AG04450 (cell line): Measurements from ENCODE around the gene CRTC3. TPM values are rescaled to one million over a fixed set of nuclear protein-coding genes. Genes with fewer than 3 reads are reported as not detected.
"Not testable (repeated sequence)": the region's sequence is repeated elsewhere in the genome, so short reads cannot be mapped to it uniquely, and the experiment has no call there.

Experiments
- CTCF ChIA-PET: fragments of 300-600, 350-600 bp; formaldehyde crosslinking; extraction: SDS; loops from one replicate; lab custom pipeline; 2022; ENCODE audit warnings: antibody characterized with exemption, inconsistent platforms; lab: Charles Lee
- POLR2A ChIA-PET: fragments of 350-600 bp; formaldehyde crosslinking; extraction: SDS; loops from one replicate; lab custom pipeline; 2021; ENCODE audit warnings: antibody characterized with exemption, inconsistent platforms; lab: Yijun Ruan, JAX
- DNase-seq: peaks from one replicate; pipeline ENCODE4 v3.0.0-alpha.2; 2011; ENCODE audit warnings: low read depth, low spot score
- H3K27ac ChIP-seq: one replicate; pipeline ENCODE4 v1.5.1; 2012; ENCODE audit warnings: low read depth, low read length, control low read depth
- H3K27me3 ChIP-seq: one replicate; pipeline ENCODE4 v1.6.0; 2012; ENCODE audit warnings: low read length; ENCODE audit not compliant: control insufficient read depth, insufficient read depth
- H3K4me3 ChIP-seq: 2 replicates; pipeline ENCODE4 v1.5.1; 2011; ENCODE audit warnings: mild to moderate bottlenecking, low read depth, low read length, control low read depth
- H3K9me3 ChIP-seq: 2 replicates; pipeline ENCODE4 v1.5.1; 2012; ENCODE audit warnings: low read length; ENCODE audit not compliant: control insufficient read depth, insufficient read depth
- polyA plus RNA-seq: library from polyadenylated mRNA; depleted of rRNA; stranded (reverse); fragments of >200 nt; gene quantifications from 2 replicates; pipeline ENCODE4 v1.2.3, GENCODE V29; 2011
- TF ChIP-seq, protein P1 (sequence below): IDR thresholded peaks from 2 replicates; pipeline ENCODE4 v1.5.1; 2011; ENCODE audit warnings: low read depth, low read length, control low read depth, inconsistent platforms

The CRTC3 gene
- polyA plus RNA-seq, 1 experiment, result 23.1 TPM

GRCh38 chr15:90659481-90659880, 129.8 kb downstream of the CRTC3 start:
- Histone ChIP-seq H3K4me3 (no peak overlapping the region), H3K27ac (no peak overlapping the region), H3K27me3 (peaks cover 2% of the 10 kb centered on the region), H3K9me3 (no peaks in the 10 kb centered on the region; the same call in 1 of the 2 replicates)
- TF ChIP-seq, protein P1, sequence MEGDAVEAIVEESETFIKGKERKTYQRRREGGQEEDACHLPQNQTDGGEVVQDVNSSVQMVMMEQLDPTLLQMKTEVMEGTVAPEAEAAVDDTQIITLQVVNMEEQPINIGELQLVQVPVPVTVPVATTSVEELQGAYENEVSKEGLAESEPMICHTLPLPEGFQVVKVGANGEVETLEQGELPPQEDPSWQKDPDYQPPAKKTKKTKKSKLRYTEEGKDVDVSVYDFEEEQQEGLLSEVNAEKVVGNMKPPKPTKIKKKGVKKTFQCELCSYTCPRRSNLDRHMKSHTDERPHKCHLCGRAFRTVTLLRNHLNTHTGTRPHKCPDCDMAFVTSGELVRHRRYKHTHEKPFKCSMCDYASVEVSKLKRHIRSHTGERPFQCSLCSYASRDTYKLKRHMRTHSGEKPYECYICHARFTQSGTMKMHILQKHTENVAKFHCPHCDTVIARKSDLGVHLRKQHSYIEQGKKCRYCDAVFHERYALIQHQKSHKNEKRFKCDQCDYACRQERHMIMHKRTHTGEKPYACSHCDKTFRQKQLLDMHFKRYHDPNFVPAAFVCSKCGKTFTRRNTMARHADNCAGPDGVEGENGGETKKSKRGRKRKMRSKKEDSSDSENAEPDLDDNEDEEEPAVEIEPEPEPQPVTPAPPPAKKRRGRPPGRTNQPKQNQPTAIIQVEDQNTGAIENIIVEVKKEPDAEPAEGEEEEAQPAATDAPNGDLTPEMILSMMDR, result no peak
- CTCF ChIA-PET, result interaction anchor here (1.7 to 2.0 kb wide), 2 partner anchors 12 to 227 kb away, joined by 3 to 8 read pairs; no protein-coding TSS in a partner anchor
- POLR2A ChIA-PET, result interaction anchor here (0.6 kb wide), 1 partner anchor 276 kb away, joined by 7 read pairs; no protein-coding TSS in a partner anchor
- DNase-seq, result no peak

GRCh38 chr15:90660195-90660998, 130.7 kb downstream of the CRTC3 start:
- H3K27me3 ChIP-seq, result peaks cover 2% of the 10 kb centered on the region
- ChIA-PET CTCF (interaction anchor here (0.8 to 1.7 kb wide), 3 partner anchors 10 to 296 kb away, joined by 3 read pairs; no protein-coding TSS in a partner anchor), POLR2A (interaction anchor here (0.6 kb wide), 1 partner anchor 275 kb away, joined by 7 read pairs; no protein-coding TSS in a partner anchor)
- TF ChIP-seq, protein P1, result no peak
- peaks cover 3% of the 10 kb centered on the region; the same call in 1 of the 2 replicates for H3K9me3 ChIP-seq
- peak overlapping the region; percentile 83 for H3K27ac ChIP-seq
- DNase-seq, result peak; percentile 53
- no peak overlapping the region for H3K4me3 ChIP-seq

- H3K4me3 ChIP-seq, POLR2A ChIA-PET: not testable (repeated sequence)
- CTCF ChIA-PET, result interaction anchor here (0.9 to 1.7 kb wide), 2 partner anchors 11 to 13 kb away, joined by 3 read pairs; no protein-coding TSS in a partner anchor
Observed at GRCh38 chr15:90660999-90661330, 131.2 kb downstream of the CRTC3 start.

DNA sequence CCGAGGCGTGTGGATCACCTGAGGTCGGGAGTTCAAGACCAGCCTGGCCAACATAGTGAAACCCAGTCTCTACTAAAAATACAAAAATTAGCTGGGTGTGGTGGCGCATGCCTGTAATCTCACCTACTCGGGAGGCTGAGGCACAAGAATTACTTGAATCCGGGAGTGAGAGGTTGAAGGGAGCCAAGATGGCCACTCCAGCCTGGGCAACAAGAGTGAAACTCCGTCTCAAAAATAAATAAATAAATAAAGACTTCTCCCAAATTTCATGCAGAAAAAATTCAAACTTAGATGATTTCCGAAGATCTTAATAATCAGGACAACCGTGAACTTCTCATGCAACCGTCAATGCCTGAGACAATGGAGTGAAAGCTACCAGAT, 134.3 kb downstream of the CRTC3 start:
- H3K4me3 ChIP-seq, H3K9me3 ChIP-seq, H3K27ac ChIP-seq, POLR2A ChIA-PET, DNase-seq, H3K27me3 ChIP-seq: not testable (repeated sequence)
- CTCF ChIA-PET, result interaction anchor here (1.2 to 2.8 kb wide), 2 partner anchors 16 to 222 kb away, joined by 7 to 9 read pairs; no protein-coding TSS in a partner anchor

More at GRCh38 chr15:90660999-90661330, 131.2 kb downstream of the CRTC3 start:
- H3K27me3 ChIP-seq, DNase-seq, H3K9me3 ChIP-seq: not testable (repeated sequence)
- peak overlapping the region; percentile 83 for H3K27ac ChIP-seq

GRCh38 chr15:90664650-90665287, 135.0 kb downstream of the CRTC3 start:
- Histone ChIP-seq H3K27ac (no peak overlapping the region), H3K4me3 (peak overlapping the region; percentile 64), H3K9me3 (peaks cover 3% of the 10 kb centered on the region; the same call in 1 of the 2 replicates), H3K27me3 (no peaks in the 10 kb centered on the region)
- CTCF ChIA-PET, result interaction anchor here (0.7 to 2.8 kb wide), 2 partner anchors 17 to 221 kb away, joined by 3 to 9 read pairs; no protein-coding TSS in a partner anchor
- POLR2A ChIA-PET, result interaction anchor here (0.6 kb wide), 1 partner anchor 152 kb away, joined by 3 read pairs; no protein-coding TSS in a partner anchor
- TF ChIP-seq, protein P1, result 0 out of 2 replicates have a peak, but pooled peaks have one; percentile 6
- DNase-seq, result no peak
